Dermis microvascular lymphatic vessel endothelial cell (primary cell): ENCODE results near the gene GPR137B. TPM values are rescaled to one million over a fixed set of nuclear protein-coding genes. Genes with fewer than 3 reads are reported as not detected.

ENCODE experiments used
- DNase-seq, 2 donors: peaks; one replicate each; pipeline versions ENCODE4 v3.0.0 to v3.0.0-alpha.2; 2010; ENCODE audit warnings: low read depth in 2 of 2
- total RNA-seq: library from RNA; depleted of rRNA; stranded (reverse); fragments of >200 nt; gene quantifications from 2 replicates; pipeline ENCODE4 v1.2.1, GENCODE V29; 2014

GPR137B gene
- total RNA-seq, 1 donor from 2014 or later, result 4.9 TPM

- no peak for DNase-seq
Measured at GRCh38 chr1:236253918-236254637, 111.7 kb downstream of the GPR137B start.

- DNase-seq, result no peak
Measured at GRCh38 chr1:236257216-236257615, 114.9 kb downstream of the GPR137B start.

GRCh38 chr1:236258114-236258622, 115.8 kb downstream of the GPR137B start:
- DNase-seq, result no peak

Other genes starting within 250 kb of the GPR137B start
- 175 and 328 TPM in 2 replicates for gene NID1, start 77.4 kb upstream of the GPR137B start, total RNA-seq
- gene ERO1B, start 139.4 kb downstream of the GPR137B start, total RNA-seq, result 3.7 and 4.0 TPM in 2 replicates